ENCODE data around the gene CTSV.
"Not testable (repeated sequence)": the region's sequence is repeated elsewhere in the genome, so short reads cannot be mapped to it uniquely, and the experiment has no call there.

CTSV gene

GRCh38 chr9:97070325-97070724 lies 31.4 kb upstream of the CTSV start:
- not testable (repeated sequence) for H3K9me3 ChIP-seq (ENCODE audit: insufficient read depth, low read depth, low read length); H3K36me3 ChIP-seq (ENCODE audit: insufficient read depth, low read depth, low read length); H3K4me1 ChIP-seq (ENCODE audit: insufficient read depth, low read length); H3K9ac ChIP-seq (ENCODE audit: low read depth, low read length); H3K4me3 ChIP-seq (ENCODE audit: low read length); H3K27ac ChIP-seq (ENCODE audit: low read length); H3K27me3 ChIP-seq (ENCODE audit: insufficient read depth, low read length)

- Histone ChIP-seq H3K9me3 (ENCODE audit: insufficient read depth, low read depth, low read length) (no peaks in the 10 kb centered on the region), H3K9ac (ENCODE audit: low read depth, low read length) (no peak overlapping the region), H3K4me3 (ENCODE audit: low read length) (no peak overlapping the region), H3K27me3 (ENCODE audit: insufficient read depth, low read length) (no peaks in the 10 kb centered on the region), H3K36me3 (ENCODE audit: insufficient read depth, low read depth, low read length) (no peaks in the 10 kb centered on the region), H3K4me1 (ENCODE audit: insufficient read depth, low read length) (no peaks in the 10 kb centered on the region), H3K27ac (ENCODE audit: low read length) (no peak overlapping the region)
Observed at GRCh38 chr9:97067490-97067889, 28.5 kb upstream of the CTSV start.

- Histone ChIP-seq H3K36me3 (ENCODE audit: insufficient read depth, low read depth, low read length) (no peaks in the 10 kb centered on the region), H3K9ac (ENCODE audit: low read depth, low read length) (no peak overlapping the region), H3K27me3 (ENCODE audit: insufficient read depth, low read length) (no peaks in the 10 kb centered on the region), H3K9me3 (ENCODE audit: insufficient read depth, low read depth, low read length) (no peaks in the 10 kb centered on the region), H3K4me1 (ENCODE audit: insufficient read depth, low read length) (0 out of 2 replicates have a peak, but pooled peaks cover 3% of the 10 kb centered on the region), H3K4me3 (ENCODE audit: low read length) (no peak overlapping the region), H3K27ac (ENCODE audit: low read length) (no peak overlapping the region)
Observed at GRCh38 chr9:97064176-97064575, 25.2 kb upstream of the CTSV start.

GRCh38 chr9:97060796-97061195 lies 21.9 kb upstream of the CTSV start:
- Histone ChIP-seq H3K27me3 (ENCODE audit: insufficient read depth, low read length) (no peaks in the 10 kb centered on the region), H3K36me3 (ENCODE audit: insufficient read depth, low read depth, low read length) (no peaks in the 10 kb centered on the region), H3K4me3 (ENCODE audit: low read length) (no peak overlapping the region), H3K9ac (ENCODE audit: low read depth, low read length) (no peak overlapping the region), H3K27ac (ENCODE audit: low read length) (no peak overlapping the region), H3K4me1 (ENCODE audit: insufficient read depth, low read length) (0 out of 2 replicates have a peak, but pooled peaks cover 3% of the 10 kb centered on the region), H3K9me3 (ENCODE audit: insufficient read depth, low read depth, low read length) (no peaks in the 10 kb centered on the region)

GRCh38 chr9:97059626-97060025 lies 20.7 kb upstream of the CTSV start:
- Histone ChIP-seq H3K4me3 (ENCODE audit: low read length) (no peak overlapping the region), H3K9me3 (ENCODE audit: insufficient read depth, low read depth, low read length) (no peaks in the 10 kb centered on the region), H3K9ac (ENCODE audit: low read depth, low read length) (no peak overlapping the region), H3K4me1 (ENCODE audit: insufficient read depth, low read length) (peaks cover 3% of the 10 kb centered on the region; the same call in 1 of the 2 replicates), H3K27me3 (ENCODE audit: insufficient read depth, low read length) (no peaks in the 10 kb centered on the region), H3K36me3 (ENCODE audit: insufficient read depth, low read depth, low read length) (no peaks in the 10 kb centered on the region), H3K27ac (ENCODE audit: low read length) (no peak overlapping the region)

- no peaks in the 10 kb centered on the region for H3K27me3 ChIP-seq (ENCODE audit: insufficient read depth, low read length)
- no peak overlapping the region for H3K9ac ChIP-seq (ENCODE audit: low read depth, low read length)
- H3K4me3 ChIP-seq (ENCODE audit: low read length): no peak overlapping the region
- H3K9me3 ChIP-seq (ENCODE audit: insufficient read depth, low read depth, low read length): no peaks in the 10 kb centered on the region
- H3K4me1 ChIP-seq (ENCODE audit: insufficient read depth, low read length): peaks cover 22% of the 10 kb centered on the region; the same call in 1 of the 2 replicates
- H3K36me3 ChIP-seq (ENCODE audit: insufficient read depth, low read depth, low read length): no peaks in the 10 kb centered on the region
- no peak overlapping the region for H3K27ac ChIP-seq (ENCODE audit: low read length)
Observed at GRCh38 chr9:97057651-97058050, 18.7 kb upstream of the CTSV start.

GRCh38 chr9:97055891-97056290 lies 16.9 kb upstream of the CTSV start:
- peaks cover 29% of the 10 kb centered on the region; the same call in 1 of the 2 replicates for H3K4me1 ChIP-seq (ENCODE audit: insufficient read depth, low read length)
- H3K27ac ChIP-seq (ENCODE audit: low read length); H3K27me3 ChIP-seq (ENCODE audit: insufficient read depth, low read length); H3K9ac ChIP-seq (ENCODE audit: low read depth, low read length); H3K36me3 ChIP-seq (ENCODE audit: insufficient read depth, low read depth, low read length); H3K9me3 ChIP-seq (ENCODE audit: insufficient read depth, low read depth, low read length); H3K4me3 ChIP-seq (ENCODE audit: low read length): not testable (repeated sequence)

GRCh38 chr9:97053717-97054116 lies 14.8 kb upstream of the CTSV start:
- Histone ChIP-seq H3K27ac (ENCODE audit: low read length) (no peak overlapping the region), H3K9me3 (ENCODE audit: insufficient read depth, low read depth, low read length) (no peaks in the 10 kb centered on the region), H3K36me3 (ENCODE audit: insufficient read depth, low read depth, low read length) (no peaks in the 10 kb centered on the region), H3K4me3 (ENCODE audit: low read length) (no peak overlapping the region), H3K9ac (ENCODE audit: low read depth, low read length) (peak overlapping the region; percentile 13; the same call in 1 of the 2 replicates), H3K27me3 (ENCODE audit: insufficient read depth, low read length) (no peaks in the 10 kb centered on the region), H3K4me1 (ENCODE audit: insufficient read depth, low read length) (peaks cover 36% of the 10 kb centered on the region; the same call in 1 of the 2 replicates)

GRCh38 chr9:97052735-97053134 lies 13.8 kb upstream of the CTSV start:
- Histone ChIP-seq H3K4me3 (ENCODE audit: low read length) (peak overlapping the region; percentile 44; the same call in 1 of the 2 replicates), H3K9ac (ENCODE audit: low read depth, low read length) (peak overlapping the region; percentile 60; the same call in 1 of the 2 replicates), H3K27ac (ENCODE audit: low read length) (peak overlapping the region; percentile 6), H3K36me3 (ENCODE audit: insufficient read depth, low read depth, low read length) (no peaks in the 10 kb centered on the region), H3K27me3 (ENCODE audit: insufficient read depth, low read length) (no peaks in the 10 kb centered on the region), H3K4me1 (ENCODE audit: insufficient read depth, low read length) (peaks cover 36% of the 10 kb centered on the region; the same call in 1 of the 2 replicates), H3K9me3 (ENCODE audit: insufficient read depth, low read depth, low read length) (no peaks in the 10 kb centered on the region)

GRCh38 chr9:97046228-97046627 lies 7.3 kb upstream of the CTSV start:
- Histone ChIP-seq H3K9me3 (ENCODE audit: insufficient read depth, low read depth, low read length) (no peaks in the 10 kb centered on the region), H3K36me3 (ENCODE audit: insufficient read depth, low read depth, low read length) (no peaks in the 10 kb centered on the region), H3K27ac (ENCODE audit: low read length) (no peak overlapping the region), H3K4me3 (ENCODE audit: low read length) (no peak overlapping the region), H3K27me3 (ENCODE audit: insufficient read depth, low read length) (no peaks in the 10 kb centered on the region), H3K9ac (ENCODE audit: low read depth, low read length) (no peak overlapping the region; the same call in 1 of the 2 replicates), H3K4me1 (ENCODE audit: insufficient read depth, low read length) (peaks cover 29% of the 10 kb centered on the region; the same call in 1 of the 2 replicates)

GRCh38 chr9:97045300-97045699 lies 6.4 kb upstream of the CTSV start:
- H3K4me3 ChIP-seq (ENCODE audit: low read length): no peak overlapping the region
- no peak overlapping the region for H3K9ac ChIP-seq (ENCODE audit: low read depth, low read length)
- H3K27ac ChIP-seq (ENCODE audit: low read length): no peak overlapping the region
- H3K9me3 ChIP-seq (ENCODE audit: insufficient read depth, low read depth, low read length): no peaks in the 10 kb centered on the region
- peaks cover 21% of the 10 kb centered on the region; the same call in 1 of the 2 replicates for H3K4me1 ChIP-seq (ENCODE audit: insufficient read depth, low read length)
- H3K27me3 ChIP-seq (ENCODE audit: insufficient read depth, low read length): no peaks in the 10 kb centered on the region
- H3K36me3 ChIP-seq (ENCODE audit: insufficient read depth, low read depth, low read length): no peaks in the 10 kb centered on the region

GRCh38 chr9:97041898-97042297 lies 3.0 kb upstream of the CTSV start:
- Histone ChIP-seq H3K27me3 (ENCODE audit: insufficient read depth, low read length) (peaks cover 16% of the 10 kb centered on the region), H3K4me3 (ENCODE audit: low read length) (no peak overlapping the region), H3K36me3 (ENCODE audit: insufficient read depth, low read depth, low read length) (peaks cover 9% of the 10 kb centered on the region), H3K9ac (ENCODE audit: low read depth, low read length) (no peak overlapping the region), H3K27ac (ENCODE audit: low read length) (no peak overlapping the region), H3K9me3 (ENCODE audit: insufficient read depth, low read depth, low read length) (no peaks in the 10 kb centered on the region), H3K4me1 (ENCODE audit: insufficient read depth, low read length) (peaks cover 16% of the 10 kb centered on the region; the same call in 1 of the 2 replicates)

Data from iPS-20b (cell line).